GM15510 (cell line): ENCODE data around the gene RAB11B.

Source experiments
- POLR2A ChIP-seq: IDR thresholded peaks from 3 replicates; pipeline ENCODE4 v1.6.1; 2011; ENCODE audit warnings: borderline replicate concordance; ENCODE audit not compliant: insufficient read length; ENCODE audit errors: extremely low read depth

RAB11B gene

DNA sequence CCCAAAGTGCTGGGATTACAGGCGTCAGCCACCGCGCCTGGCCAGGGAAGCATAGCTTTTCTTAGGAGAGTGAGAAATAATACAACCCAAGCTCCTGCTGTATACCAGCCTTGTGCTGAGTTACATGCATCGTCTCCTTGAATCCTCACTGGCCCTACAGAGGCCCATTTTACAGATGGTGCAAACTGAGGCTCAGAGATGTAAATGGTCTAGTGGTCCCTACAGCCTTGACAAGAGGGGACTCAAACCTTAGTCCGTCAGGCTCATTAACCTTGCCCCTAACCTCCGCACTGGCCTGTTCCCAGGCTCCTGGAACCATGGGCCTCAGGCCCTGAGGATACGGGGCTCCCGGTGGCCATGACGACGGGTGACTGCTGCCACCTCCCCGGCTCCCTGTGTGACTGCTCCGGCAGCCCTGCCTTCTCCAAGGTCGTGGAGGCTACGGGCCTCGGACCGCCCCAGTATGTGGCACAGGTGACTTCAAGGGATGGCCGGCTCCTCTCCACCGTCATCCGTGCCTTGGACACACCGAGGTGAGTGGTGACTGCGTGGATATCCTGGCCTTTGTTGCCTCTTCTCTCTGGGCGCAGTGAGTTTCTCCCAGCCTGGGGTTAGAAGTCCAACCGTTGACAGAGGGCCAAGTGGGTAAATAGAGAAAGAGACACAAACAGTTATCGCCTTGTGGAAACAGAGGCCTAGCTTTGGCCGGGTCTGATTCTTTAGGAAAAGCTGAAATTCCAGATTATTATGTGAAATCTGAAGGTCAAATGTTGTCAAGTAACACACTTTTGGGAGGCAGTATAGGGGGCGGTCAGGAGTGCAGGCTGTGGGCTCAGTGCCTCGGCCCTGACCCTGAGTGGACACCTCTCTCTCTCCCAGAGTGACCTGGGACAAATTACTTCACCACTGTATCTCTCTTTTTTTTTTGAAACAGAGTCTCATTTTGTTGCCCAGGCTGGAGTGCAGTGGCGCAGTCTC lies 31.6 kb downstream of the RAB11B start:
- TF ChIP-seq POLR2A = no peak

GRCh38 chr19:8423817-8424223 lies 33.7 kb downstream of the RAB11B start:
- TF ChIP-seq POLR2A = no peak

- no peak for TF ChIP-seq POLR2A
Measured at GRCh38 chr19:8426283-8426682, 36.1 kb downstream of the RAB11B start.

GRCh38 chr19:8429044-8429443 lies 38.9 kb downstream of the RAB11B start:
- no peak for TF ChIP-seq POLR2A

- no peak for TF ChIP-seq POLR2A
Measured at GRCh38 chr19:8429826-8430225, 39.7 kb downstream of the RAB11B start.

DNA sequence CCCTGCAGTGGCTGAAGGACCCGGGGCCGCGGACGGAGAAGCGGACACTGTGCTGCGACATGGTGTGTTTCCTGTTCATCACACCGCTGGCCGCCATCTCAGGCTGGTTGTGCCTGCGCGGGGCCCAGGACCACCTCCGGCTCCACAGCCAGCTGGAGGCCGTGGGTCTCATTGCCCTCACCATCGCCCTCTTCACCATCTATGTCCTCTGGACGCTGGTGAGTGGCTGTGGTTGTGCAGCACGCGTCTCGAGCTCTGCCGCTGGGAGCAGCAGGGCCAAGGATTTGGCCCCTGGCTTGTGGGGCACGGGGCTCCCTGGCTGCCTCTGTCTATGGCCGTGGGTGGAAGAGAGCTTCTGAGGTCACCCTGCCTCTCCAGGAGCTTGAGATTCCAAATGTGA lies 40.5 kb downstream of the RAB11B start:
- no peak for TF ChIP-seq POLR2A

DNA sequence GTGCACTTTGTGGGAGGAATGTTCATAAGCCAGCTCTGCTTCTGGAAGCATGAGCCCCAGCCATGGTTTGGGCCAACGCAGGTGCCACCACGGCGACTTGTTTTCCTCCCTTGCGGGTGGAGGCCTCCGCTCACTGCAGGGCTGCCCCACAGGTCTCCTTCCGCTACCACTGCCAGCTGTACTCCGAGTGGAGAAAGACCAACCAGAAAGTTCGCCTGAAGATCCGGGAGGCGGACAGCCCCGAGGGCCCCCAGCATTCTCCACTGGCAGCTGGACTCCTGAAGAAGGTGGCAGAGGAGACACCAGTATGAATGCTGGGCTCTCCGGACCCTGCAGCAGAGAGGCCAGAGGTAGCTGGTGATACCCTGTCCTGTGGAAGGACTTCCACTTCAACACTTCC lies 48.1 kb downstream of the RAB11B start:
- no peak for TF ChIP-seq POLR2A

- no peak for TF ChIP-seq POLR2A
Measured at GRCh38 chr19:8441725-8442544, 51.8 kb downstream of the RAB11B start.

DNA sequence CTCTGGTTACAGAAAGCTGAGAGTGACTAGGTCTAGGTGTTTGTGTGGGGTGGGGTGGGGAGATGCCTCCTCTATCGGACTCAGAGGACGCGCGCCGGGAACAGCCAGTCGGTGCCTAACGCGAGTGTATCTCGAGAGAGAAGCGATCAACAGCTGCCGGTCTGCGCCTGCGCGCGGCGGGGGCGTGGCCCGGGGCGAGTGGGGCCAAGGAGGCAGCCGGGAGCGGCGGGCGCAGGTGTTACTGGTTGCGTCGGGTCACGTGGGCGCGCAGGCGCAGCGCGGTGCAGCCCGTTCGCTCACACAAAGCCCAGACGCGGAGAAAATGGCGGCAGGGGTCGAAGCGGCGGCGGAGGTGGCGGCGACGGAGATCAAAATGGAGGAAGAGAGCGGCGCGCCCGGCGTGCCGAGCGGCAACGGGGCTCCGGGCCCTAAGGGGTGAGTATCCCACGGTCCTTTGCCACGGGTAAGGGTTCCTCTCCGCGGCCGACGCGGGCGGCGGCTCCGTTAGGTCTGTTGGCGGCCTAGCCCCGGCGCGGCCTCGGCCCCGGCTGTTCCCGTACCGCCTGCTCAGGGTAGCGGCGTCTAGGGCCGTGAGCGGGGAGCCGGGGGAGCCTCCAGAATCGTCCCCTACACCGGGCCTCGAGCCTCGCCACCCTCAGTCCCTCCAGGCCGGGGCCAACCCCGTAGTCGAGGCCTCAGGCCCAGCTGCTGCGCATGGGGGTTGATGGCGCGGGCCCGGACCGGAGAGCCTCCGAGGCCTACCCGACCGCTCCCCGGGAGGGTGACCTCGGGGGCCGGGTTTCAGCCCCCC lies 54.7 kb downstream of the RAB11B start, which contains the start of gene HNRNPM:
HNRNPM (plus strand) TSS at position 299 of the 811 bp plus-strand sequence; CDS start at position 323, 24 bp downstream.
- TF ChIP-seq POLR2A = peak; percentile 90

DNA sequence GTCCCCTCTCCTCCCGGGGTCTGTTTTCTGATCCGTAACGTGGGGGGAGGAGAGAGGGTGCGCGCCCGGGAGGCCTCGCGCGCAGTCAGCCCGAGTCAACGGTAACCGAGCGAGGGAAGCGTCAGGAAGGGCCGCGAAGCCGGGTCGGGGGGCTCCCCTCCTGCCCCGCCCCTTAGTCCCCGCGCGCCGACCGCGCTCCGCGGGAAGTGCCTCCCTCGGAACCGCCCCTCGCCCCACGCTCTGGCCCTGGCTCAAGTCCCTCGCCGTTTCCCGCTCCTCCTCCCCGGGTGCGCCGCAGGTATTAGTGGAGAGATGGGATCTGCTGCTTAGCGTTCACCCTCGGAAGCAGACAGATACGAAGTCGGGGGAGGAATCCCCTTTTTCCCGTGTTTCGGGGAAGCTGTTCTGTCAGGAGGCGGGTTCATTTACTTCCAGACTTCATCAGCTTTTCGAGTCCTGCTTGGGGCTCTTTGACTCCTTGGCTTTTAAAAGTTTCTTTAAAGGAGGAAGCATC lies 55.4 kb downstream of the RAB11B start:
- no peak for TF ChIP-seq POLR2A

DNA sequence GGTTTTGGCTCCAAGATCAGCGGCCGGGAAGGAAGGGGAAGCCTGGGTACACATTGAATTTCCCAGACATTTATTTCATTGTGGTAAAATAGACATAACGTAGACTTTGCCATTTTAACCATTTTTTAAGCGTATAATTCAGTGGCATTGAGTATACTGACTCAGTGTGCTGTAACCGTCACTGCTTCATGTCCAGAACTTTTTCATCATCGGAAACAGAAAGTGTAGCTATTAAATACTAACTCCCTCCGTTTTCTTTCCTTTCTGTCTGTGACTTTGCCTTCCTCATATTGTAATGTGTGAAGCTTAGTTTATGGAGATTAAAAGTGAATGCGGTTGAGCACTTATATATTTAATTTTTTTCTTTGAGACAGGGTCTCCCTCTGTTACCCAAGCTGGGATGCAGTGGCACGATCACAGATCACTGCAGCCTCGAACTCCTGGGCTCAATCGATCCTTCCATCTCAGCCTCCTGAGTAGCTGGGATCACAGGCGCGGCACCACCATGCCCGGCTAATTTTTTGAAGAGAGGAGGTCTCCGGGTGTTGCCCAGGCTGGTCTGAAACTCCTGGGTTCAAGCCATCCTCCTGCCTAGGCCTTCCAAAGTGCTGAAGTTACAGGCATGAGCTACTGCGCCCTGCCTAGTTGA lies 56.0 kb downstream of the RAB11B start:
- no peak for TF ChIP-seq POLR2A

- TF ChIP-seq POLR2A = no peak
Measured at GRCh38 chr19:8449830-8450229, 59.7 kb downstream of the RAB11B start.

- TF ChIP-seq POLR2A = no peak
Measured at GRCh38 chr19:8451377-8451776, 61.2 kb downstream of the RAB11B start.

- no peak for TF ChIP-seq POLR2A
Measured at GRCh38 chr19:8451885-8452284, 61.7 kb downstream of the RAB11B start.

DNA sequence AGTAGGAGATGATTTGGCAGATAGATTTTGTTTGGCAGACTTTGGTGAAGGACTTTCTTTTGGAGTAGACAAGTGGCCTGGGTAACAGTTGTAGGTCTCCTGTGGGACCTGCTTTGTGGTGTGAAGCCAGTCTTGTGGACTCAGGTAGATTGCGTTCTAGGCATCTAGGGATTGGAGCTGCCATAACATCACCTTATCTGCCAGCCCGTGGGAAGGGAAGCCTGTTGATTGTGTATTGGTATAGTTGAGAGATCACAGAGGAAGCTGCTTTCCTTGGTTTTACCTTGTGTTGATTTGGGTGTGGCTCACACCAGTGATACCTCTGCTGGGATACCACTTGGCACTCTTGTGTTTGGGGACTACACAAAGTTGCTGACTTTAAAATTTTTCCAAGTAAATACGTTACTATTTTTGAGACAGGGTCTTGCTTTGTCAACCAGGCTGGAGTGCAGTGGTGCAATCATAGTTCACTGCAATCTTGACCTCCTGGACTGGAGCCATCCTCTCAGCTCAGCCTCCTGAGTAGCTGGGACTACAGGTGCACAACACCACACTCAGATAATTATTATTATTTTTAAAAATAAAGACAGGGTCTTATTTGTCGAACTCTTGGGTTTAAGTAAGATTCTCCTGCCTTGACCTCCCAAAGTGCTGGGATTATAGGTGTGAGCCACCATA lies 62.4 kb downstream of the RAB11B start:
- no peak for TF ChIP-seq POLR2A
